ENCODE data around the gene RASA1.

Gene RASA1

GRCh38 chr5:87405472-87406155 is 137.9 kb downstream of the RASA1 start:
- no peak for FAIRE-seq

GRCh38 chr5:87408204-87408603 is 140.5 kb downstream of the RASA1 start:
- FAIRE-seq: no peak

GRCh38 chr5:87410931-87411330 is 143.2 kb downstream of the RASA1 start:
- FAIRE-seq: no peak

- no peak for FAIRE-seq
These were observed 143.9 kb downstream of the RASA1 start for GRCh38 chr5:87411586-87411972.

GRCh38 chr5:87411973-87412629 is 144.4 kb downstream of the RASA1 start:
- no peak for FAIRE-seq

- FAIRE-seq: peak; percentile 98
These were observed 145.1 kb downstream of the RASA1 start, which contains the start of gene CCNH for GRCh38 chr5:87412630-87413342. Gene CCNH (minus strand): TSS chr5:87412930. CDS start chr5:87412794, 136 bp downstream.

GRCh38 chr5:87413343-87413645 is 145.6 kb downstream of the RASA1 start:
- no peak for FAIRE-seq

- FAIRE-seq: no peak
These were observed 150.8 kb downstream of the RASA1 start for GRCh38 chr5:87418506-87418905.

GRCh38 chr5:87421307-87421706 is 153.6 kb downstream of the RASA1 start:
- FAIRE-seq: no peak

GRCh38 chr5:87423755-87424154 is 156.1 kb downstream of the RASA1 start:
- FAIRE-seq: no peak

GRCh38 chr5:87430863-87431457 is 163.3 kb downstream of the RASA1 start:
- no peak for FAIRE-seq

GRCh38 chr5:87432460-87432859 is 164.8 kb downstream of the RASA1 start:
- no peak for FAIRE-seq

- no peak for FAIRE-seq
These were observed 166.3 kb downstream of the RASA1 start for GRCh38 chr5:87433945-87434344.

- FAIRE-seq: no peak
These were observed 166.8 kb downstream of the RASA1 start for GRCh38 chr5:87434461-87434860.

- no peak for FAIRE-seq
These were observed 167.5 kb downstream of the RASA1 start for GRCh38 chr5:87435144-87435694.

- FAIRE-seq: no peak
These were observed 170.0 kb downstream of the RASA1 start for GRCh38 chr5:87437724-87438123.

- FAIRE-seq: no peak
These were observed 170.5 kb downstream of the RASA1 start for GRCh38 chr5:87438231-87438630.

Measured in endometrium (tissue), 2 donors.